Peyer's patch (tissue), 4 donors: ENCODE measurements around the gene PHYH.
A peak's percentile ranks its signal among the peaks of the same experiment; 100 is the strongest.

Source experiments
- POLR2A ChIP-seq, 2 donors: fragments of 450-650 bp; IDR thresholded peaks; one replicate each; pipeline ENCODE4 v1.5.1; 2017; ENCODE audit warnings: antibody characterized with exemption in 2 of 2, mild to moderate bottlenecking in 2 of 2, moderate library complexity in 2 of 2
- TF ChIP-seq, protein P1 (sequence below), 6 experiments: fragments of 450-650 bp in 4 of 6; fragments of 200-600 bp in 2 of 6; sonication (generic) in 1 of 6; IDR thresholded peaks; one replicate each; pipeline ENCODE4 v1.5.1; 2017 to 2019; ENCODE audit warnings: antibody characterized with exemption in 6 of 6, mild to moderate bottlenecking in 3 of 6, moderate library complexity in 1 of 6

DNA sequence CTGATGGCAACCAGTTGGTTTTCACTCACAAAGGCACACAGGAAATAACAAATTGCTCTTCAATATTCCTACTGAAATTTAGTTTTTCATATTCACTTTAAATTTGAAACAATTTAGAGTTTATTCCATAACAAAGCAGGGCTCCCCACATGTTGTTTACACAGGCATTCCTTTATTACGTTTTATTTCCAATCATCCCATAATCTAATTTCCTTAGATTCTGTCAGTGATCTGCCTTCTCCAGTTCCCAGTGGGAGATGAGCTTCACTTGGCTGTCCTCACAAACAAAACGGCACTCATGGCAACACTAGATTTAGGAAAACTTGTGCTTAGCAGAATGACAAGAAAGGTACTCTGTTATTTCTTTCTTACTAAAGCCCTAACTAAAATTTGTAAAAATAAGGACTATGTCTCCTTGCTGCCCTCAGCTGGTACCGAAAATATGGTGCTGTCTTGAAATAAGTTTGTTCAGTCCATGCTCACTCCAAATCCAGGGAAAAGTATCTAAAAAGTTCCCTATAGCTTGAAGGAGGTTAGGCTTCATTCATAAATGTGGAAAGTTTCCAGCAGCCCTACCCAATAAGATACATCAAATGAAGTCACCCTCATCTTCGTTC, 23.0 kb downstream of the PHYH start:
- TF ChIP-seq, protein P1, sequence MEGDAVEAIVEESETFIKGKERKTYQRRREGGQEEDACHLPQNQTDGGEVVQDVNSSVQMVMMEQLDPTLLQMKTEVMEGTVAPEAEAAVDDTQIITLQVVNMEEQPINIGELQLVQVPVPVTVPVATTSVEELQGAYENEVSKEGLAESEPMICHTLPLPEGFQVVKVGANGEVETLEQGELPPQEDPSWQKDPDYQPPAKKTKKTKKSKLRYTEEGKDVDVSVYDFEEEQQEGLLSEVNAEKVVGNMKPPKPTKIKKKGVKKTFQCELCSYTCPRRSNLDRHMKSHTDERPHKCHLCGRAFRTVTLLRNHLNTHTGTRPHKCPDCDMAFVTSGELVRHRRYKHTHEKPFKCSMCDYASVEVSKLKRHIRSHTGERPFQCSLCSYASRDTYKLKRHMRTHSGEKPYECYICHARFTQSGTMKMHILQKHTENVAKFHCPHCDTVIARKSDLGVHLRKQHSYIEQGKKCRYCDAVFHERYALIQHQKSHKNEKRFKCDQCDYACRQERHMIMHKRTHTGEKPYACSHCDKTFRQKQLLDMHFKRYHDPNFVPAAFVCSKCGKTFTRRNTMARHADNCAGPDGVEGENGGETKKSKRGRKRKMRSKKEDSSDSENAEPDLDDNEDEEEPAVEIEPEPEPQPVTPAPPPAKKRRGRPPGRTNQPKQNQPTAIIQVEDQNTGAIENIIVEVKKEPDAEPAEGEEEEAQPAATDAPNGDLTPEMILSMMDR (IDR thresholded peaks at IDR 0.05) = peak in 1 of 6 experiments; percentile 3
- no peak for TF ChIP-seq POLR2A (IDR thresholded peaks at IDR 0.05)
